ENCODE results near the gene PPME1. TPM values are rescaled to one million over a fixed set of nuclear protein-coding genes. Genes with fewer than 3 reads are reported as not detected.

The PPME1 gene
- total and polyA plus RNA-seq, 2 donors (not counting 1 experiment from before 2014, with no cell fraction given), result 11.2 to 23.6 TPM

DNA sequence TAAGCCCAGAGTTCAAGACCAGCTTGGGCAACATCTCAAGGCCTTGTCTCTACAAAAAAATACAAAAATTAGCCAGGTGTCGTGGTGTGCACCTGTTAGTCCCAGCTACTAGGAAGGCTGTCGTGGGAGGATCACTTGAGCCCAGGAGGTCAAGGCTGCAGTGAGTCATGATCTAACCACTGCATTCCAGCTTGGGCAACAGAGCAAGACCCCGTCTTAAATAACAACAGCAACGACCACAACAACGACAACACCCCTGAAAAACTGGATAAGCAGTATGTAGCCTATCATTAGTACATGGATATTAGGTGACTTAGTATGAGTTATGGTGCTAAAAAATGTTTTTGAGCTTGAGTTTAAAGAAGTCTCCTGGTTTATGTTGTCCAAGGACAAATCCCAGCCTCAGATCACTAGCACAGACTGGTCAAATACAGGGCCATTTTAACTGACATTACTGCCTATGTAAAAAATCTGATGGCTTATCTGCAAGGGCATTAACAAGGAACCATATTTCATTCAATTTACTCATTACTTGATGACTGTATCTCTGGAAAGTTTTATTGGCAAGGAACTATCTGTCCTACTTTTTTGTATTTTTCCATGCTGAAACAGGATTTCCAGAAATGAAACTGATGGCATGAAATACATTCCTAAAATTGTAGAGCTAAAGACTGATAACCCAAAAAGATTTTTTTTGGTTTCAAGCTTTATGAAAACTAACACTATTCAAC, 23.7 kb upstream of the PPME1 start:
- Histone ChIP-seq H3K27me3 (replicated peaks in 1 of 4; ENCODE audit: control extremely low read depth in 1 of 4, control insufficient read depth in 3 of 4, insufficient read depth in 4 of 4, low read length in 3 of 4) (no peaks in the 10 kb centered on the region), H2AFZ (ENCODE audit: insufficient read depth, low read depth, low read length, poor library complexity, severe bottlenecking) (no peak overlapping the region), H4K20me1 (ENCODE audit: control insufficient read depth, insufficient read depth, low read length, poor library complexity, severe bottlenecking) (no peaks in the 10 kb centered on the region), H3K27ac (ENCODE audit: low read length in 2 of 2) (no peak overlapping the region), H3K36me3 (replicated peaks in 1 of 2; ENCODE audit: control extremely low read depth in 1 of 2, control insufficient read depth in 1 of 2, extremely low read depth in 1 of 2, insufficient read depth in 2 of 2, low read length in 1 of 2) (peaks cover 4 to 5% of the 10 kb centered on the region in 2 experiments), H3K79me2 (ENCODE audit: control insufficient read depth, insufficient read depth, low read length) (peaks cover 11% of the 10 kb centered on the region), H3K4me1 (ENCODE audit: control insufficient read depth in 2 of 2, insufficient read depth in 2 of 2, low read length in 2 of 2) (no peaks in the 10 kb centered on the region), H3K4me2 (replicated peaks; ENCODE audit: low read depth, low read length, poor library complexity, severe bottlenecking) (no peak overlapping the region), H3K9ac (ENCODE audit: low read length) (no peak overlapping the region), H3K4me3 (ENCODE audit: control extremely low read depth in 1 of 5, extremely low read depth in 1 of 5, insufficient read depth in 1 of 5, low read depth in 2 of 5, low read length in 4 of 5) (no peak overlapping the region), H3K9me3 (ENCODE audit: control extremely low read depth in 1 of 3, control insufficient read depth in 2 of 3, insufficient read depth in 1 of 3, low read length in 2 of 3) (peaks cover 0 to 1% (median 0%) of the 10 kb centered on the region in 3 donors)
- ChIA-PET CTCF (no interaction called here), POLR2A (no interaction called here)
- DNase-seq (no peak), ATAC-seq (ENCODE audit: low read depth) (no peak)
- WGBS (ENCODE audit: insufficient coverage), result 94% methylated on average over 2 of the region's 5 CpGs
- peaks cover 3% of the 10 kb centered on the region for H3K4me1 Mint-ChIP-seq
- intact Hi-C loops (cut with micrococcal nuclease), result no loop called here
- no peak overlapping the region for H3K4me3 Mint-ChIP-seq
- H3K27ac Mint-ChIP-seq, result no peak overlapping the region
- no peaks in the 10 kb centered on the region for H3K27me3 Mint-ChIP-seq
- TF ChIP-seq EZH2 (IDR thresholded peaks at IDR 0.05; ENCODE audit: borderline replicate concordance, insufficient read depth, low read depth, low read length, poor library complexity, severe bottlenecking), result no peak
- TF ChIP-seq, protein P1, sequence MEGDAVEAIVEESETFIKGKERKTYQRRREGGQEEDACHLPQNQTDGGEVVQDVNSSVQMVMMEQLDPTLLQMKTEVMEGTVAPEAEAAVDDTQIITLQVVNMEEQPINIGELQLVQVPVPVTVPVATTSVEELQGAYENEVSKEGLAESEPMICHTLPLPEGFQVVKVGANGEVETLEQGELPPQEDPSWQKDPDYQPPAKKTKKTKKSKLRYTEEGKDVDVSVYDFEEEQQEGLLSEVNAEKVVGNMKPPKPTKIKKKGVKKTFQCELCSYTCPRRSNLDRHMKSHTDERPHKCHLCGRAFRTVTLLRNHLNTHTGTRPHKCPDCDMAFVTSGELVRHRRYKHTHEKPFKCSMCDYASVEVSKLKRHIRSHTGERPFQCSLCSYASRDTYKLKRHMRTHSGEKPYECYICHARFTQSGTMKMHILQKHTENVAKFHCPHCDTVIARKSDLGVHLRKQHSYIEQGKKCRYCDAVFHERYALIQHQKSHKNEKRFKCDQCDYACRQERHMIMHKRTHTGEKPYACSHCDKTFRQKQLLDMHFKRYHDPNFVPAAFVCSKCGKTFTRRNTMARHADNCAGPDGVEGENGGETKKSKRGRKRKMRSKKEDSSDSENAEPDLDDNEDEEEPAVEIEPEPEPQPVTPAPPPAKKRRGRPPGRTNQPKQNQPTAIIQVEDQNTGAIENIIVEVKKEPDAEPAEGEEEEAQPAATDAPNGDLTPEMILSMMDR (IDR thresholded peaks at IDR 0.05), result no peak
- H3K9me3 Mint-ChIP-seq (ENCODE audit: insufficient read depth), result peaks cover 2% of the 10 kb centered on the region

DNA sequence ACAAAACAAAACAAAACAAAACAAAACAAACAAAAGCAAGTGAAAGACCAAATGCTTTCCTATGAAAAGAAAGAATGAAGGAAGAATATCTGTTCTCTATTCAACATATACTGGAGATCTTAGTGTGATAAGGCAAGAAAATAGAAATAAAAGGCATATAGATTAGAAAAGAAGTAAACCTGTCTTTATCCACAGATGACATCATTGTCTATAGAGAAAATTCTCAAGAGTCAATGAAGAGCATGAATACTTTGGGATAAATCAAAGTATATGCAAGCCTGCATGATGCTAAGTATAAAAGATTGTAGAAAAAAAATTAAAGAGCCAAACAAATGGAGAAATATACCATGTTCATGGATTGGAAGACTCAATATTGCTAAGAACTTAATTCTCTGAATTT, 17.9 kb upstream of the PPME1 start:
- intact Hi-C loops (cut with micrococcal nuclease), result no loop called here
- no peak for TF ChIP-seq EZH2 (IDR thresholded peaks at IDR 0.05; ENCODE audit: borderline replicate concordance, insufficient read depth, low read depth, low read length, poor library complexity, severe bottlenecking)
- TF ChIP-seq, protein P1 (IDR thresholded peaks at IDR 0.05), result no peak
- no peak overlapping the region for H3K9ac ChIP-seq (ENCODE audit: low read length)
- peaks cover 34% of the 10 kb centered on the region for H3K79me2 ChIP-seq (ENCODE audit: control insufficient read depth, insufficient read depth, low read length)
- no peaks in the 10 kb centered on the region for H3K9me3 Mint-ChIP-seq (ENCODE audit: insufficient read depth)
- H3K27me3 Mint-ChIP-seq, result no peaks in the 10 kb centered on the region
- no peak overlapping the region for H2AFZ ChIP-seq (ENCODE audit: insufficient read depth, low read depth, low read length, poor library complexity, severe bottlenecking)
- H3K4me2 ChIP-seq (replicated peaks; ENCODE audit: low read depth, low read length, poor library complexity, severe bottlenecking), result no peak overlapping the region
- no peaks in the 10 kb centered on the region for H4K20me1 ChIP-seq (ENCODE audit: control insufficient read depth, insufficient read depth, low read length, poor library complexity, severe bottlenecking)
- H3K27ac Mint-ChIP-seq, result no peak overlapping the region
- H3K4me3 ChIP-seq (ENCODE audit: control extremely low read depth in 1 of 5, extremely low read depth in 1 of 5, insufficient read depth in 1 of 5, low read depth in 2 of 5, low read length in 4 of 5), result no peak overlapping the region
- ChIA-PET POLR2A (no interaction called here), CTCF (no interaction called here)
- no peak for ATAC-seq (ENCODE audit: low read depth)
- no peak overlapping the region for H3K27ac ChIP-seq (ENCODE audit: low read length in 2 of 2)
- peaks cover 1% of the 10 kb centered on the region for H3K4me1 Mint-ChIP-seq
- peaks cover 3 to 10% of the 10 kb centered on the region in 2 experiments for H3K36me3 ChIP-seq (replicated peaks in 1 of 2; ENCODE audit: control extremely low read depth in 1 of 2, control insufficient read depth in 1 of 2, extremely low read depth in 1 of 2, insufficient read depth in 2 of 2, low read length in 1 of 2)
- H3K9me3 ChIP-seq (ENCODE audit: control extremely low read depth in 1 of 3, control insufficient read depth in 2 of 3, insufficient read depth in 1 of 3, low read length in 2 of 3), result no peaks in the 10 kb centered on the region
- H3K4me3 Mint-ChIP-seq, result no peak overlapping the region
- no peaks in the 10 kb centered on the region for H3K27me3 ChIP-seq (replicated peaks in 1 of 4; ENCODE audit: control extremely low read depth in 1 of 4, control insufficient read depth in 3 of 4, insufficient read depth in 4 of 4, low read length in 3 of 4)
- H3K4me1 ChIP-seq (ENCODE audit: control insufficient read depth in 2 of 2, insufficient read depth in 2 of 2, low read length in 2 of 2), result no peaks in the 10 kb centered on the region
- DNase-seq, result no peak

Measured in B cell (primary cell).